PC-3 (cell line): ENCODE measurements around the gene COPRS.

Experiments
- CTCF ChIP-seq: fragments of 300-600 bp; sonication (generic); conservative IDR thresholded peaks from 2 replicates; pipeline ENCODE4 v1.5.1; 2017; ENCODE audit warnings: antibody characterized with exemption, low read depth, mild to moderate bottlenecking, low read length
- EZH2 ChIP-seq: fragments of 300-600 bp; sonication (generic); IDR thresholded peaks from one replicate; pipeline ENCODE4 v1.6.1; 2017; ENCODE audit warnings: antibody characterized with exemption, mild to moderate bottlenecking, low read length; ENCODE audit not compliant: unreplicated experiment
- EZH2phosphoT487 ChIP-seq: fragments of 300-600 bp; sonication (generic); IDR thresholded peaks from 2 replicates; pipeline ENCODE4 v1.6.1; 2018; ENCODE audit warnings: mild to moderate bottlenecking, antibody characterized with exemption, low read length, borderline replicate concordance

- TF ChIP-seq CTCF, result no peak
- TF ChIP-seq EZH2, result no peak
- no peak for TF ChIP-seq EZH2phosphoT487
Observed at GRCh38 chr17:31802502-31802901, 56.5 kb downstream of the COPRS start.
